ENCODE data around the gene TRIM17.

- no peak for TF ChIP-seq POLR2A (IDR thresholded peaks at IDR 0.05; ENCODE audit: low read length)
- no peak for TF ChIP-seq GATA1 (IDR thresholded peaks at IDR 0.05; ENCODE audit: low read depth, low read length)
These were observed 37.7 kb downstream of the TRIM17 start for GRCh38 chr1:228378873-228379460.
